PC-9 (cell line): ENCODE data around the gene OR2A12. TPM values are rescaled to one million over a fixed set of nuclear protein-coding genes. Genes with fewer than 3 reads are reported as not detected.

Experiments used
- Bru-seq: library from RNA; stranded (reverse); fragments of 400-500 nt; gene quantifications from one replicate; lab custom pipeline; 2021; lab: Mats Ljungman, UMichigan
- BruChase-seq, 2 experiments: library from RNA; stranded (reverse); fragments of 400-500 nt; gene quantifications; one replicate each; lab custom pipeline; 2021; lab: Mats Ljungman, UMichigan
- BruUV-seq: library from RNA; stranded (reverse); fragments of 400-500 nt; replicated peaks from 2 replicates; lab custom pipeline; 2021; lab: Mats Ljungman, UMichigan
- CTCF ChIA-PET: fragments of 300-600 bp; sonication (Branson Sonifier 250); formaldehyde crosslinking; loops from one replicate; lab custom pipeline; 2022; ENCODE audit warnings: antibody characterized with exemption; lab: Charles Lee
- POLR2A ChIA-PET: fragments of 300-600 bp; sonication (Branson Sonifier 250); formaldehyde crosslinking; loops from one replicate; lab custom pipeline; 2022; ENCODE audit warnings: antibody characterized with exemption; ENCODE audit not compliant: unreplicated experiment; lab: Charles Lee
- DNase-seq, 2 experiments: peaks; one replicate each; pipeline versions ENCODE4 v3.0.0 to v3.0.0-alpha.2; 2015 to 2022; ENCODE audit warnings: mixed read lengths in 1 of 2
- H2AFZ ChIP-seq: fragments of 200-600 bp; sonication (generic); 2 replicates; pipeline ENCODE4 v1.8.1; 2017; ENCODE audit warnings: antibody characterized with exemption
- H3F3A ChIP-seq: fragments of 200-600 bp; sonication (generic); 2 replicates; pipeline ENCODE4 v1.8.1; 2017; ENCODE audit warnings: antibody characterized with exemption, mild to moderate bottlenecking, low read depth; ENCODE audit not compliant: insufficient read depth
- H3K27ac ChIP-seq: fragments of 200-600 bp; sonication (generic); 2 replicates; pipeline ENCODE4 v1.6.1; 2016; ENCODE audit warnings: mixed run types
- H3K27me3 ChIP-seq: fragments of 200-600 bp; sonication (generic); 2 replicates; pipeline ENCODE4 v1.6.1; 2016; ENCODE audit warnings: low read depth, mixed run types; ENCODE audit not compliant: insufficient read depth
- H3K36me3 ChIP-seq: fragments of 200-600 bp; sonication (generic); 2 replicates; pipeline ENCODE4 v1.6.1; 2016; ENCODE audit warnings: low read depth, mixed run types
- H3K4me1 ChIP-seq: fragments of 200-600 bp; sonication (generic); replicated peaks from 2 replicates; pipeline ENCODE4 v1.6.1; 2016; ENCODE audit warnings: mixed run types; ENCODE audit not compliant: insufficient read depth
- H3K4me2 ChIP-seq: fragments of 200-600 bp; sonication (generic); 2 replicates; pipeline ENCODE4 v1.6.1; 2017; ENCODE audit warnings: mixed run types
- H3K4me3 ChIP-seq: fragments of 200-600 bp; sonication (generic); 2 replicates; pipeline ENCODE4 v1.6.1; 2016; ENCODE audit warnings: mixed run types
- H3K79me2 ChIP-seq: fragments of 200-600 bp; sonication (generic); 2 replicates; pipeline ENCODE4 v1.6.1; 2017; ENCODE audit warnings: low read depth, mixed run types
- H3K9me2 ChIP-seq: fragments of 200-600 bp; sonication (generic); 2 replicates; pipeline ENCODE4 v1.8.1; 2017; ENCODE audit warnings: mild to moderate bottlenecking; ENCODE audit not compliant: insufficient read depth
- H3K9me3 ChIP-seq: fragments of 200-600 bp; sonication (generic); 2 replicates; pipeline ENCODE4 v1.8.1; 2016; ENCODE audit warnings: low read depth; ENCODE audit not compliant: insufficient read depth
- H4K20me1 ChIP-seq: fragments of 200-600 bp; sonication (generic); 2 replicates; pipeline ENCODE4 v1.8.1; 2017; ENCODE audit not compliant: insufficient read depth
- CTCF ChIP-seq: fragments of 200-600 bp; sonication (generic); conservative IDR thresholded peaks from 2 replicates; pipeline ENCODE4 v1.6.1; 2017; ENCODE audit warnings: mixed run types, antibody characterized with exemption, mild to moderate bottlenecking, moderate library complexity
- EZH2 ChIP-seq: fragments of 200-600 bp; sonication (generic); IDR thresholded peaks from 2 replicates; pipeline ENCODE4 v1.8.0; 2017; ENCODE audit warnings: antibody characterized with exemption, low read depth
- intact Hi-C: fragments of 100-400 bp; cut with micrococcal nuclease; formaldehyde crosslinking; loops from one replicate; pipeline ENCODE4 v1.10.0; 2022; ENCODE audit not compliant: unreplicated experiment
- long read RNA-seq: library from polyadenylated mRNA; stranded (forward); transcript quantifications from one replicate; pipeline ENCODE4 v2.0.0, GENCODE V29; 2022
- total RNA-seq: library from RNA; stranded (reverse); gene quantifications from 2 replicates; pipeline ENCODE4 v1.2.3, GENCODE V29; 2021

The OR2A12 gene
- total RNA-seq: not detected in 2 replicates
- Bru-seq, nascent RNA: not detected
- BruChase-seq, experiment 1, labeled RNA remaining after a 2-hour chase: not detected
- BruChase-seq, experiment 2, labeled RNA remaining after a 6-hour chase: not detected
- long read RNA-seq: 0 reads

GRCh38 chr7:144085978-144086377 is at the start of gene OR2A12:
OR2A12 (plus strand) TSS chr7:144086278; CDS start chr7:144095108, 8,830 bp downstream.
- intact Hi-C loops: no loop called here
- Histone ChIP-seq H3K4me3 (no peak within 1 kb of the TSS), H4K20me1 (no peaks in the 10 kb centered on the region; the same call in 1 of the 2 replicates), H2AFZ (no peak within 1 kb of the TSS), H3K9me3 (0 out of 2 replicates have a peak, but pooled peaks cover 4% of the 10 kb centered on the region), H3K4me1 (no peaks in the 10 kb centered on the region), H3K9me2 (no peaks in the 10 kb centered on the region), H3K27me3 (no peaks in the 10 kb centered on the region), H3K4me2 (no peak within 1 kb of the TSS), H3K27ac (no peak within 1 kb of the TSS), H3K36me3 (no peaks in the 10 kb centered on the region), H3K79me2 (no peaks in the 10 kb centered on the region), H3F3A (no peaks in the 10 kb centered on the region)
- DNase-seq: no peak
- CTCF ChIA-PET: no interaction called here
- no peak for TF ChIP-seq CTCF
- TF ChIP-seq EZH2: no peak
- POLR2A ChIA-PET: no interaction called here
- no TSS peak for BruUV-seq

- Histone ChIP-seq H3K9me2 (no peaks in the 10 kb centered on the region), H3K27me3 (no peaks in the 10 kb centered on the region), H2AFZ (no peak overlapping the region), H3K79me2 (no peaks in the 10 kb centered on the region), H4K20me1 (no peaks in the 10 kb centered on the region), H3K9me3 (no peaks in the 10 kb centered on the region), H3K4me2 (no peak overlapping the region), H3F3A (no peaks in the 10 kb centered on the region), H3K4me1 (no peaks in the 10 kb centered on the region), H3K36me3 (no peaks in the 10 kb centered on the region), H3K27ac (no peak overlapping the region), H3K4me3 (no peak overlapping the region)
- no peak for DNase-seq
- BruUV-seq: no TSS peak
- POLR2A ChIA-PET: no interaction called here
- intact Hi-C loops: no loop called here
- TF ChIP-seq CTCF (no peak), EZH2 (no peak)
- CTCF ChIA-PET: no interaction called here
Observed at GRCh38 chr7:144036302-144036885, 49.7 kb upstream of the OR2A12 start.

GRCh38 chr7:144037414-144038035 is 48.6 kb upstream of the OR2A12 start:
- Histone ChIP-seq H3K36me3 (no peaks in the 10 kb centered on the region), H2AFZ (no peak overlapping the region), H3K79me2 (no peaks in the 10 kb centered on the region), H3K9me3 (no peaks in the 10 kb centered on the region), H3F3A (no peaks in the 10 kb centered on the region), H3K4me2 (no peak overlapping the region), H3K4me3 (no peak overlapping the region), H3K27ac (no peak overlapping the region), H3K9me2 (no peaks in the 10 kb centered on the region), H3K27me3 (no peaks in the 10 kb centered on the region), H4K20me1 (no peaks in the 10 kb centered on the region), H3K4me1 (no peaks in the 10 kb centered on the region)
- DNase-seq: no peak
- POLR2A ChIA-PET: no interaction called here
- intact Hi-C loops: no loop called here
- CTCF ChIA-PET: no interaction called here
- no peak for TF ChIP-seq EZH2
- no peak for TF ChIP-seq CTCF
- BruUV-seq: no TSS peak
